Osteoblast (primary cell): ENCODE data around the gene GINS1. TPM values are rescaled to one million over a fixed set of nuclear protein-coding genes. Genes with fewer than 3 reads are reported as not detected.
A peak's percentile ranks its signal among the peaks of the same experiment; 100 is the strongest.

Source experiments
- DNase-seq: peaks from one replicate; pipeline ENCODE4 v3.0.0; 2011; ENCODE audit warnings: low spot score, mixed read lengths; ENCODE audit not compliant: insufficient read length; ENCODE audit errors: missing footprints
- H2AFZ ChIP-seq: 2 replicates; pipeline ENCODE4 v1.6.0; 2011; ENCODE audit warnings: mild to moderate bottlenecking, low read length
- H3K27ac ChIP-seq: 2 replicates; pipeline ENCODE4 v1.5.1; 2011; ENCODE audit warnings: mild to moderate bottlenecking, low read depth, low read length, moderate library complexity
- H3K27me3 ChIP-seq: 2 replicates; pipeline ENCODE4 v1.6.0; 2012; ENCODE audit warnings: mild to moderate bottlenecking, control low read depth, inconsistent platforms, low read length, moderate library complexity; ENCODE audit not compliant: insufficient read depth
- H3K36me3 ChIP-seq: 2 replicates; pipeline ENCODE4 v1.5.1; 2011; ENCODE audit warnings: mild to moderate bottlenecking, low read length, control low read depth, moderate library complexity; ENCODE audit not compliant: insufficient read depth
- H3K4me1 ChIP-seq: 2 replicates; pipeline ENCODE4 v1.5.1; 2011; ENCODE audit warnings: mild to moderate bottlenecking, low read length, control low read depth, moderate library complexity; ENCODE audit not compliant: insufficient read depth
- H3K4me2 ChIP-seq: 2 replicates; pipeline ENCODE4 v1.6.0; 2011; ENCODE audit warnings: mild to moderate bottlenecking, low read length; ENCODE audit not compliant: insufficient read depth
- H3K4me3 ChIP-seq: fragments of 200-600 bp; sonication (generic); 3 replicates; pipeline ENCODE4 v1.5.1; 2012; ENCODE audit warnings: mild to moderate bottlenecking, low read length, inconsistent platforms; ENCODE audit not compliant: insufficient read depth
- H3K79me2 ChIP-seq: 2 replicates; pipeline ENCODE4 v1.6.0; 2012; ENCODE audit warnings: mild to moderate bottlenecking, low read length, control low read depth, inconsistent platforms; ENCODE audit not compliant: insufficient read depth
- H3K9me3 ChIP-seq: 2 replicates; pipeline ENCODE4 v1.5.1; 2011; ENCODE audit warnings: low read depth, low read length, control low read depth
- H4K20me1 ChIP-seq: 2 replicates; pipeline ENCODE4 v1.6.0; 2012; ENCODE audit warnings: mild to moderate bottlenecking, low read length, control low read depth; ENCODE audit not compliant: insufficient read depth
- CTCF ChIP-seq: IDR thresholded peaks from 2 replicates; pipeline ENCODE4 v1.5.1; 2011; ENCODE audit warnings: mild to moderate bottlenecking, low read depth, low read length, moderate library complexity; ENCODE audit errors: extremely low read depth
- total RNA-seq: library from RNA; depleted of rRNA; stranded (reverse); fragments of >200 nt; gene quantifications from 2 replicates; pipeline ENCODE4 v1.2.3, GENCODE V29; 2012

GINS1 gene
- total RNA-seq, 1 donor: 2.2 TPM

- Histone ChIP-seq H3K4me2 (no peak overlapping the region), H3K27ac (no peak overlapping the region), H4K20me1 (peaks cover 2% of the 10 kb centered on the region), H3K4me1 (no peaks in the 10 kb centered on the region), H3K36me3 (peaks cover 11% of the 10 kb centered on the region), H3K27me3 (no peaks in the 10 kb centered on the region), H3K9me3 (no peaks in the 10 kb centered on the region), H2AFZ (no peak overlapping the region), H3K4me3 (no peak overlapping the region), H3K79me2 (no peaks in the 10 kb centered on the region)
- DNase-seq: peak; percentile 51
- TF ChIP-seq CTCF: no peak
Measured at GRCh38 chr20:25461786-25462545, 54.5 kb downstream of the GINS1 start.

GRCh38 chr20:25464501-25465242 is 57.2 kb downstream of the GINS1 start:
- Histone ChIP-seq H4K20me1 (peaks cover 2% of the 10 kb centered on the region), H3K27ac (no peak overlapping the region), H3K36me3 (peaks cover 17% of the 10 kb centered on the region), H3K9me3 (no peaks in the 10 kb centered on the region), H3K4me2 (no peak overlapping the region), H3K27me3 (no peaks in the 10 kb centered on the region), H3K79me2 (no peaks in the 10 kb centered on the region), H3K4me3 (no peak overlapping the region), H2AFZ (no peak overlapping the region), H3K4me1 (no peaks in the 10 kb centered on the region)
- DNase-seq: peak; percentile 84
- TF ChIP-seq CTCF: no peak

DNA sequence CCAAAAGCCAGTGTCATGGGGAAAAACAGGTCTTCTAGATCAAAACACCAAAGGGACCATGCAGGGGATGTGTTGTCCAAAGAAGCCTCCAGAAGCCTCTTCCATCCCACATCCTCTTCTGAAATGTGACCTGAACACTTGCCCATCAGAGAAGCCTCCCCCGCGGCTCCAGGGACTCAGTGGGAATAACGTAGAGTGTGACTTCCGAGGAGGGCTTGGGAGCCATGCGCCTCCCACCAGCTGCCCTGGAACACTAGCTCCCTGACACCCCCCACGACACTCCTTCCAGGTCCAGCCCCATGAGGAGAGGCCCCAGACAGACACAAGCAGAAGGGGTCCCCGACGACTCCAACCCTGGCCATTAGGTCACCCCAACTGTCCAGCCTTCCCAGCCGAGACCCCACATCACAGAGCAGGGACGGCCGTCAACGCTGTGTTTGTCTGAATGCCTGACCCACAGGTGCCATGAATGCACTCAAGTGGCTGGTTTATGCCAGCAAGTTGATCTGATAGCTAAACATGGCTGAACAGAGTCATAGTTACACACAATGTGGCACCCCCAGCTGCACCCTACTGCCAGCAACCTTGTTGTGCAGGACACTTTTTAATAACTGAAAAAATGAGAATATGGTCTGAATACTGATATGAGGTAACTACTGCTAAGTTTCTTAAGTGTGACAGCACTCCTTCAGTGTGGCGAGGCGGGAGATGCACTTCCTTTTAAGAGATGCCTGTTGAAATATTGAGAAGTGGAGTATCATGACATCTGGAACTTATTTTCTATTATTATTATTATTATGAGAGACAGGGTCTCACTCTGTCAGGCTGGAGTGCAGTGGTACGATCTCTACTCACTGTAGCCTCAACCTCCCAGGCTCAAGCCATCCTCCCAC is 58.0 kb downstream of the GINS1 start:
- Histone ChIP-seq H3K9me3 (no peaks in the 10 kb centered on the region), H4K20me1 (peaks cover 2% of the 10 kb centered on the region), H2AFZ (no peak overlapping the region), H3K27ac (no peak overlapping the region), H3K79me2 (no peaks in the 10 kb centered on the region), H3K4me2 (no peak overlapping the region), H3K36me3 (peaks cover 17% of the 10 kb centered on the region), H3K4me3 (no peak overlapping the region), H3K27me3 (no peaks in the 10 kb centered on the region), H3K4me1 (no peaks in the 10 kb centered on the region)
- peak; percentile 67 for DNase-seq
- TF ChIP-seq CTCF: no peak
